Progenitor cell of endocrine pancreas (in vitro differentiated cells): ENCODE results near the gene LAMB1. TPM values are rescaled to one million over a fixed set of nuclear protein-coding genes. Genes with fewer than 3 reads are reported as not detected.
A peak's percentile ranks its signal among the peaks of the same experiment; 100 is the strongest.

ENCODE experiments used
- DNase-seq: peaks from one replicate; pipeline ENCODE4 v3.0.0; 2021; ENCODE audit warnings: low spot score; ENCODE audit not compliant: unreplicated experiment
- H3K27ac Mint-ChIP-seq: 2 replicates; pipeline ENCODE4 v1.8.0; 2021; ENCODE audit warnings: mild to moderate bottlenecking, moderate library complexity, mixed read lengths
- H3K27me3 Mint-ChIP-seq: 2 replicates; pipeline ENCODE4 v1.8.0; 2021; ENCODE audit warnings: mixed read lengths
- H3K36me3 Mint-ChIP-seq: 2 replicates; pipeline ENCODE4 v1.8.0; 2022; ENCODE audit warnings: mixed read lengths; ENCODE audit not compliant: insufficient read depth
- H3K4me1 Mint-ChIP-seq: 2 replicates; pipeline ENCODE4 v1.8.0; 2021; ENCODE audit warnings: low read depth, mixed read lengths
- H3K4me3 Mint-ChIP-seq: 2 replicates; pipeline ENCODE4 v1.8.0; 2021; ENCODE audit warnings: low read depth, mild to moderate bottlenecking, moderate library complexity, mixed read lengths
- H3K9me3 Mint-ChIP-seq: 2 replicates; pipeline ENCODE4 v1.8.0; 2021; ENCODE audit warnings: low read depth, mixed read lengths
- CTCF ChIP-seq: fragments of 200-600 bp; sonication (generic); IDR thresholded peaks from one replicate; pipeline ENCODE4 v1.5.0; 2021; ENCODE audit warnings: antibody characterized with exemption, mild to moderate bottlenecking; ENCODE audit not compliant: unreplicated experiment
- total RNA-seq: library from RNA; stranded (reverse); gene quantifications from 2 replicates; pipeline ENCODE4 v1.2.1, GENCODE V29; 2021

The LAMB1 gene
- total RNA-seq, 1 donor from 2014 or later: 275 TPM

DNA sequence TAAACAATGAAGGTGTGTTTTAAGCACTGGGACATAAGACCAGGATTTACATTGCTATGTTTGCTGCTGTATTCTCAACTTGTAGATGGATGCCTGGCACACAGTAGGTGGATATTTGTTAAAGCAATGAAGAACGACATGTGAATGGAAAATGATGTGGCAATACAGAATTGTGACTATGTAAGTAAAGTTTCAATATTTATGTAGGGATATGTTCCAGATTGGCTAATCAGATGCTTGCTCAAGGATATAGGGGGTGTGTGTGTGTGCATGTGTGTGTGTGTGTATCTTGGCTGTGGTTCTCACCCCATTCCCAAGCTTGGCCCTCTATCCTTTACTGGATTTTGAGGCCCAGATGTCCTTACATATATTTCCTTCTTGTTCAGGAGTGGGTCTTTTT lies 42.7 kb upstream of the LAMB1 start:
- no peak for TF ChIP-seq CTCF
- H3K9me3 Mint-ChIP-seq: peaks cover 3% of the 10 kb centered on the region
- H3K36me3 Mint-ChIP-seq: no peaks in the 10 kb centered on the region
- no peak overlapping the region for H3K27ac Mint-ChIP-seq
- no peak for DNase-seq
- peaks cover 10% of the 10 kb centered on the region for H3K4me1 Mint-ChIP-seq
- no peaks in the 10 kb centered on the region for H3K27me3 Mint-ChIP-seq
- no peak overlapping the region for H3K4me3 Mint-ChIP-seq

DNA sequence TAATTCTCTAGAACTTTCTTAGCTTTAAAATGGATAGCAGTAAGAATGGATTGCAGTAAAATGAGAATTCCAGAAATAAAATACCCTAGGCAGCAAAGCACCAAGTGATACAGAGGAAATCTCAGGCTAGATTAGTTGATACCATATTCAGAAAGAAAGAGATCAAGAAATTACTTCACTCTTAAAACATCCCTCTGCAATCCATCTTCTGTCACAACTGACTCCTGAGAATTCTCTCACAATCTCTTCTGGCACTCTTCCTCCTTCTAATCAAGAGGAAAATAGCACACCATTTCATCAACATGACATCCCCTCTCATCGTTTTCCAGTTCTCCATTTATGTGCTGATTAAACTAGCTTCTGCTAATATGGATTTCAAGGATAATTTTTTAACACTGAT lies 42.2 kb upstream of the LAMB1 start:
- H3K9me3 Mint-ChIP-seq: peaks cover 3% of the 10 kb centered on the region
- DNase-seq: no peak
- H3K36me3 Mint-ChIP-seq: no peaks in the 10 kb centered on the region
- TF ChIP-seq CTCF: no peak
- H3K27me3 Mint-ChIP-seq: no peaks in the 10 kb centered on the region
- H3K4me1 Mint-ChIP-seq: peaks cover 10% of the 10 kb centered on the region
- no peak overlapping the region for H3K27ac Mint-ChIP-seq
- H3K4me3 Mint-ChIP-seq: no peak overlapping the region

DNA sequence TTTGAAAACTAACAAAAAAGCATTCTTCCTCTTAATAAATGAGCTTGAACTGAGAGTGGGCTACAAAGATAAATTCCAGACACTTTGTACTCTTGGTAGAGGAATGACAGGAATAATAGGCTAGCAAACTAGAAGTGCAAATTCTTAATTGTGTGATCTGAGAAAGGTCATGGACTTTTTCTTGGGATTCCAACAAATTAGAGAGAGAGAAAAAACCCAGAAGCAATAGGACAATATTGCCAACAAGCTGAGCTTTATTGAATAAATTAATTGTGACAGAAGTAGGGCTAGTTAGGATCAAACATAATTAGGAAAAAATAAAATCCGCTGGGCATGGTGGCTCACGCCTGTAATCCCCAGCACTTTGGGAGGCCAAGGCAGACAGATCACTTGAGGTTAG lies 41.4 kb upstream of the LAMB1 start:
- peaks cover 3% of the 10 kb centered on the region for H3K9me3 Mint-ChIP-seq
- no peaks in the 10 kb centered on the region for H3K27me3 Mint-ChIP-seq
- H3K4me3 Mint-ChIP-seq: no peak overlapping the region
- peaks cover 12% of the 10 kb centered on the region for H3K4me1 Mint-ChIP-seq
- no peak for TF ChIP-seq CTCF
- H3K36me3 Mint-ChIP-seq: no peaks in the 10 kb centered on the region
- peak overlapping the region; percentile 20 for H3K27ac Mint-ChIP-seq
- DNase-seq: no peak

- no peak for TF ChIP-seq CTCF
- Mint-ChIP-seq H3K4me1 (peaks cover 30% of the 10 kb centered on the region), H3K27me3 (no peaks in the 10 kb centered on the region), H3K9me3 (no peaks in the 10 kb centered on the region), H3K4me3 (no peak overlapping the region), H3K27ac (no peak overlapping the region), H3K36me3 (no peaks in the 10 kb centered on the region)
- no peak for DNase-seq
Observed at GRCh38 chr7:108038986-108039385, 36.0 kb upstream of the LAMB1 start.

DNA sequence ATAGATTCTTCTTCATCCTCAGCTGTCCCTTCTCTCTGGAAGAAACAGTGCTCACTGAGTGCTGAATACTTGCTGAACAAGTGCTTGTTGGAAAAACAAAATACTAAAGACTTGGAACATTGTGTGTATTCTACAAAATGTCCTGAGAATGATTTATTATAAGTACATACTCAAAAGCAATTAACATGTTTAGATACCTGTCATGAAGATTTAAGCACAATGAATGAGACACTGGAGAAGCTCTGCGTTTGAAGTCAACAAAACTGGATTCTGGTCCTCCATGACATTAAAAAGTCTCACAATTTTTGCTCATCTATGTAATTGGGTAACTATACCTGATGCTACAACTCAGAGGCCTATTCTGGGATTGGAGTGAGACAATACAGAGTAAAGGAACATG lies 34.8 kb upstream of the LAMB1 start:
- TF ChIP-seq CTCF: no peak
- H3K4me1 Mint-ChIP-seq: peaks cover 34% of the 10 kb centered on the region
- H3K36me3 Mint-ChIP-seq: no peaks in the 10 kb centered on the region
- H3K4me3 Mint-ChIP-seq: no peak overlapping the region
- H3K27ac Mint-ChIP-seq: peak overlapping the region; percentile 2
- H3K27me3 Mint-ChIP-seq: no peaks in the 10 kb centered on the region
- DNase-seq: no peak
- H3K9me3 Mint-ChIP-seq: no peaks in the 10 kb centered on the region
